HepG2 (cell line): ENCODE data around the gene PHKG2. TPM values are rescaled to one million over a fixed set of nuclear protein-coding genes. Genes with fewer than 3 reads are reported as not detected.
A peak's percentile ranks its signal among the peaks of the same experiment; 100 is the strongest.

ENCODE experiments used
- GMEB1 ChIP-seq: sonication (generic); formaldehyde crosslinking; IDR thresholded peaks from 2 replicates; pipeline ENCODE4 v1.5.1; 2020; ENCODE audit warnings: missing genetic modification reagents, mild to moderate bottlenecking, borderline replicate concordance
- HINFP ChIP-seq: sonication (generic); formaldehyde crosslinking; IDR thresholded peaks from 2 replicates; pipeline ENCODE4 v1.4.0; 2020; ENCODE audit warnings: low read depth, mild to moderate bottlenecking, missing genetic modification reagents
- IKZF1 ChIP-seq: fragments of 450-650 bp; IDR thresholded peaks from 2 replicates; pipeline ENCODE4 v1.7.1; 2016
- MTF2 ChIP-seq: sonication (generic); formaldehyde crosslinking; IDR thresholded peaks from 2 replicates; pipeline ENCODE4 v1.5.0; 2020; ENCODE audit warnings: missing genetic modification reagents, borderline replicate concordance
- NR2F2 ChIP-seq: IDR thresholded peaks from 2 replicates; pipeline ENCODE4 v1.6.1; 2012; ENCODE audit warnings: low read depth, inconsistent platforms, borderline replicate concordance
- RBFOX2 ChIP-seq: fragments of 200-400 bp; formaldehyde crosslinking; IDR thresholded peaks from 2 replicates; pipeline ENCODE4 v1.6.1; 2017; ENCODE audit warnings: low read depth, mild to moderate bottlenecking, low read length
- SAP130 ChIP-seq: IDR thresholded peaks from 2 replicates; pipeline ENCODE4 v1.6.1; 2016; ENCODE audit warnings: low read depth
- ZBTB20 ChIP-seq: sonication (generic); formaldehyde crosslinking; IDR thresholded peaks from 2 replicates; pipeline ENCODE4 v1.8.1; 2023; ENCODE audit warnings: missing genetic modification reagents, low read depth, mild to moderate bottlenecking, borderline replicate concordance
- ZNF20 ChIP-seq: sonication (generic); formaldehyde crosslinking; IDR thresholded peaks from 2 replicates; pipeline ENCODE4 v1.4.0; 2020; ENCODE audit warnings: mild to moderate bottlenecking, moderate library complexity, missing genetic modification reagents
- ZNF24 ChIP-seq: fragments of 450-650 bp; IDR thresholded peaks from 2 replicates; pipeline ENCODE4 v1.6.1; 2017; ENCODE audit warnings: antibody characterized with exemption, mild to moderate bottlenecking
- ZNF331 ChIP-seq: sonication (generic); formaldehyde crosslinking; IDR thresholded peaks from 2 replicates; pipeline ENCODE4 v1.4.0; 2020; ENCODE audit warnings: missing genetic modification reagents
- ZNF609 ChIP-seq: sonication (generic); formaldehyde crosslinking; IDR thresholded peaks from 2 replicates; pipeline ENCODE4 v1.4.0; 2020; ENCODE audit warnings: mild to moderate bottlenecking, missing genetic modification reagents, borderline replicate concordance
- ZNF7 ChIP-seq: IDR thresholded peaks from 2 replicates; pipeline ENCODE4 v1.6.1; 2016; ENCODE audit warnings: missing biosample characterization, missing genetic modification reagents
- ZNF720 ChIP-seq: sonication (generic); formaldehyde crosslinking; IDR thresholded peaks from 2 replicates; pipeline ENCODE4 v1.4.0; 2020; ENCODE audit warnings: missing genetic modification reagents
- ZNF746 ChIP-seq: sonication (generic); formaldehyde crosslinking; IDR thresholded peaks from 2 replicates; pipeline ENCODE4 v1.8.0; 2022; ENCODE audit warnings: mild to moderate bottlenecking, missing genetic modification reagents
- ZNF790 ChIP-seq: sonication (generic); formaldehyde crosslinking; IDR thresholded peaks from 2 replicates; pipeline ENCODE4 v1.8.0; 2022; ENCODE audit warnings: missing genetic modification reagents, mild to moderate bottlenecking, borderline replicate concordance
- polyA plus RNA-seq, 8 experiments: library from polyadenylated mRNA; depleted of rRNA in 3 of 8; stranded (reverse) in 7 of 8; unstranded in 1 of 8; fragments of >200 nt; fragmentation: Illumina TruSeq in 4 of 8; extraction: Trizol in 4 of 8; gene quantifications; 2 replicates each; pipeline versions ENCODE4 v1.2.1 to v1.2.3, GENCODE V29; 2011 to 2016; ENCODE audit warnings: low read depth in 4 of 8, missing spikeins in 1 of 8, mixed read lengths in 1 of 8; ENCODE audit not compliant: insufficient read depth in 1 of 8
- total RNA-seq, 5 experiments: library from RNA; depleted of rRNA; stranded (reverse); fragments of >200 nt; fragmentation: Illumina TruSeq; extraction: Trizol; gene quantifications; 2 replicates each; pipeline ENCODE4 v1.2.3, GENCODE V29; 2016; ENCODE audit warnings: low read depth in 1 of 5
- TF ChIP-seq, protein P1 (sequence below): sonication (generic); IDR thresholded peaks from 2 replicates; pipeline ENCODE4 v1.6.1; 2016; ENCODE audit warnings: low read depth, borderline replicate concordance
- TF ChIP-seq, protein P2 (sequence below): sonication (generic); formaldehyde crosslinking; IDR thresholded peaks from 2 replicates; pipeline ENCODE4 v1.4.0; 2020; ENCODE audit warnings: missing genetic modification reagents, mild to moderate bottlenecking, borderline replicate concordance

The PHKG2 gene
- total and polyA plus RNA-seq, 2 of the 13 experiments (the other 11 are each of a cell fraction or from before 2014, with no cell fraction given), result 37.4 to 42.1 TPM

- TF ChIP-seq SAP130 (peak; percentile 100), ZBTB20 (CRISPR knock-in tag) (peak; percentile 30; the same call in 1 of the 2 replicates), HINFP (CRISPR knock-in tag) (no peak; the same call in 1 of the 2 replicates), NR2F2 (no peak; the same call in 1 of the 2 replicates), RBFOX2 (peak; percentile 88), IKZF1 (no peak), ZNF609 (peak; percentile 19; the same call in 1 of the 2 replicates), GMEB1 (CRISPR knock-in tag) (peak; percentile 94), ZNF20 (CRISPR knock-in tag) (no peak), ZNF7 (CRISPR knock-in tag) (no peak), ZNF790 (CRISPR knock-in tag) (no peak), ZNF720 (no peak), ZNF746 (peak; percentile 75; the same call in 1 of the 2 replicates), MTF2 (CRISPR knock-in tag) (no peak), ZNF24 (no peak), ZNF331 (peak; percentile 51)
- TF ChIP-seq, protein P1, sequence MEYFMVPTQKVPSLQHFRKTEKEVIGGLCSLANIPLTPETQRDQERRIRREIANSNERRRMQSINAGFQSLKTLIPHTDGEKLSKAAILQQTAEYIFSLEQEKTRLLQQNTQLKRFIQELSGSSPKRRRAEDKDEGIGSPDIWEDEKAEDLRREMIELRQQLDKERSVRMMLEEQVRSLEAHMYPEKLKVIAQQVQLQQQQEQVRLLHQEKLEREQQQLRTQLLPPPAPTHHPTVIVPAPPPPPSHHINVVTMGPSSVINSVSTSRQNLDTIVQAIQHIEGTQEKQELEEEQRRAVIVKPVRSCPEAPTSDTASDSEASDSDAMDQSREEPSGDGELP, result 0 out of 2 replicates have a peak, but pooled peaks have one; percentile 2
- TF ChIP-seq, protein P2, sequence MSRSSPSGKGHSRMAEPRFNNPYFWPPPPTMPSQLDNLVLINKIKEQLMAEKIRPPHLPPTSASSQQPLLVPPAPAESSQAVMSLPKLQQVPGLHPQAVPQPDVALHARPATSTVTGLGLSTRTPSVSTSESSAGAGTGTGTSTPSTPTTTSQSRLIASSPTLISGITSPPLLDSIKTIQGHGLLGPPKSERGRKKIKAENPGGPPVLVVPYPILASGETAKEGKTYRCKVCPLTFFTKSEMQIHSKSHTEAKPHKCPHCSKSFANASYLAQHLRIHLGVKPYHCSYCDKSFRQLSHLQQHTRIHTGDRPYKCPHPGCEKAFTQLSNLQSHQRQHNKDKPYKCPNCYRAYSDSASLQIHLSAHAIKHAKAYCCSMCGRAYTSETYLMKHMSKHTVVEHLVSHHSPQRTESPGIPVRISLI (CRISPR knock-in tag), result no peak
Measured at GRCh38 chr16:30761928-30762902, 14.0 kb downstream of the PHKG2 start, which contains the start of the genes CFAP119 and RNF40 (continued).
